ENCODE data around the gene PARD3. TPM values are rescaled to one million over a fixed set of nuclear protein-coding genes. Genes with fewer than 3 reads are reported as not detected.
A peak's percentile ranks its signal among the peaks of the same experiment; 100 is the strongest.
"Not testable (repeated sequence)": the region's sequence is repeated elsewhere in the genome, so short reads cannot be mapped to it uniquely, and the experiment has no call there.

Gene PARD3
- total and polyA plus RNA-seq, 7 donors: 20.2 to 84.4 (median 53.4) TPM

GRCh38 chr10:34078017-34078744 lies 736.9 kb downstream of the PARD3 start:
- H3K9me3 ChIP-seq: peaks cover 5% of the 10 kb centered on the region
- ATAC-seq (no peak), DNase-seq (no peak)
- WGBS, 3 donors: 64 to 82% (median 69%) methylated on average over 4 of the region's 4 CpGs
- intact Hi-C loops (cut with DNase I): no loop called here
- no peaks in the 10 kb centered on the region for H3K4me1 ChIP-seq
- no peaks in the 10 kb centered on the region for H3K36me3 ChIP-seq (ENCODE audit: insufficient read depth in 1 of 2, low read depth in 1 of 2)
- H3K27ac ChIP-seq: peak overlapping the region; percentile 23
- no peak for TF ChIP-seq CTCF (IDR thresholded peaks at IDR 0.05)
- no peak overlapping the region for H3K4me3 ChIP-seq
- H3K27me3 ChIP-seq (ENCODE audit: insufficient read depth in 3 of 3, low read length in 2 of 3): peaks cover 0 to 2% (median 0%) of the 10 kb centered on the region in 3 donors

GRCh38 chr10:34076443-34076842 lies 738.7 kb downstream of the PARD3 start:
- DNase-seq (no peak), ATAC-seq (no peak)
- Histone ChIP-seq H3K4me3 (no peak overlapping the region), H3K27me3 (ENCODE audit: insufficient read depth in 3 of 3, low read length in 2 of 3) (peaks cover 0 to 2% (median 0%) of the 10 kb centered on the region in 3 donors), H3K4me1 (no peaks in the 10 kb centered on the region), H3K27ac (no peak overlapping the region), H3K9me3 (no peaks in the 10 kb centered on the region), H3K36me3 (ENCODE audit: insufficient read depth in 1 of 2, low read depth in 1 of 2) (no peaks in the 10 kb centered on the region)
- intact Hi-C loops (cut with DNase I): no loop called here
- TF ChIP-seq CTCF (IDR thresholded peaks at IDR 0.05): no peak

GRCh38 chr10:34075254-34075926 lies 739.7 kb downstream of the PARD3 start:
- no peak for TF ChIP-seq CTCF (IDR thresholded peaks at IDR 0.05)
- H3K4me3 ChIP-seq: no peak overlapping the region
- no peaks in the 10 kb centered on the region for H3K9me3 ChIP-seq
- H3K36me3 ChIP-seq (ENCODE audit: insufficient read depth in 1 of 2, low read depth in 1 of 2): no peaks in the 10 kb centered on the region
- 36 to 60% (median 51%) methylated on average over 6 of the region's 6 CpGs for WGBS, 3 donors
- H3K27ac ChIP-seq: no peak overlapping the region
- no peak for DNase-seq
- peak in 1 of 4 donors; percentile 26 for ATAC-seq
- peaks cover 0 to 2% (median 0%) of the 10 kb centered on the region in 3 donors for H3K27me3 ChIP-seq (ENCODE audit: insufficient read depth in 3 of 3, low read length in 2 of 3)
- no peaks in the 10 kb centered on the region for H3K4me1 ChIP-seq
- intact Hi-C loops (cut with DNase I): no loop called here

- TF ChIP-seq CTCF (IDR thresholded peaks at IDR 0.05): no peak
- WGBS, 3 donors: 87 to 90% (median 88%) methylated on average over 3 of the region's 3 CpGs
- no peak overlapping the region for H3K27ac ChIP-seq
Observed at GRCh38 chr10:34074051-34074450, 741.0 kb downstream of the PARD3 start.

GRCh38 chr10:34067741-34068140 lies 747.4 kb downstream of the PARD3 start:
- intact Hi-C loops (cut with DNase I); H3K36me3 ChIP-seq (ENCODE audit: insufficient read depth in 1 of 2, low read depth in 1 of 2); H3K4me3 ChIP-seq; H3K27me3 ChIP-seq (ENCODE audit: insufficient read depth in 3 of 3, low read length in 2 of 3); H3K4me1 ChIP-seq; H3K27ac ChIP-seq; DNase-seq; H3K9me3 ChIP-seq; ATAC-seq: not testable (repeated sequence)
- 91 to 92% (median 91%) methylated on average over 6 of the region's 6 CpGs for WGBS, 3 donors

More at GRCh38 chr10:34074051-34074450, 741.0 kb downstream of the PARD3 start:
- Histone ChIP-seq H3K9me3 (no peaks in the 10 kb centered on the region), H3K4me3 (no peak overlapping the region), H3K27me3 (ENCODE audit: insufficient read depth in 3 of 3, low read length in 2 of 3) (no peaks in the 10 kb centered on the region), H3K36me3 (ENCODE audit: insufficient read depth in 1 of 2, low read depth in 1 of 2) (no peaks in the 10 kb centered on the region), H3K4me1 (no peaks in the 10 kb centered on the region)
- ATAC-seq (no peak), DNase-seq (no peak)
- intact Hi-C loops (cut with DNase I): no loop called here
